Body of pancreas (tissue), 4 donors: Measurements from ENCODE around the gene ADAM33.

Experiments
- POLR2A ChIP-seq, 3 donors: fragments of 450-650 bp; IDR thresholded peaks; one replicate each; pipeline ENCODE4 v1.6.1; 2016; ENCODE audit warnings: antibody characterized with exemption in 3 of 3, mild to moderate bottlenecking in 2 of 3
- TF ChIP-seq, protein P1 (sequence below), 7 experiments: fragments of 450-650 bp in 4 of 7; fragments of 200-600 bp in 3 of 7; sonication (generic) in 3 of 7; IDR thresholded peaks; one replicate each; pipeline ENCODE4 v1.5.1; 2016 to 2019; ENCODE audit warnings: antibody characterized with exemption in 7 of 7

GRCh38 chr20:3672547-3673171 lies 9.2 kb downstream of the ADAM33 start:
- TF ChIP-seq, protein P1, sequence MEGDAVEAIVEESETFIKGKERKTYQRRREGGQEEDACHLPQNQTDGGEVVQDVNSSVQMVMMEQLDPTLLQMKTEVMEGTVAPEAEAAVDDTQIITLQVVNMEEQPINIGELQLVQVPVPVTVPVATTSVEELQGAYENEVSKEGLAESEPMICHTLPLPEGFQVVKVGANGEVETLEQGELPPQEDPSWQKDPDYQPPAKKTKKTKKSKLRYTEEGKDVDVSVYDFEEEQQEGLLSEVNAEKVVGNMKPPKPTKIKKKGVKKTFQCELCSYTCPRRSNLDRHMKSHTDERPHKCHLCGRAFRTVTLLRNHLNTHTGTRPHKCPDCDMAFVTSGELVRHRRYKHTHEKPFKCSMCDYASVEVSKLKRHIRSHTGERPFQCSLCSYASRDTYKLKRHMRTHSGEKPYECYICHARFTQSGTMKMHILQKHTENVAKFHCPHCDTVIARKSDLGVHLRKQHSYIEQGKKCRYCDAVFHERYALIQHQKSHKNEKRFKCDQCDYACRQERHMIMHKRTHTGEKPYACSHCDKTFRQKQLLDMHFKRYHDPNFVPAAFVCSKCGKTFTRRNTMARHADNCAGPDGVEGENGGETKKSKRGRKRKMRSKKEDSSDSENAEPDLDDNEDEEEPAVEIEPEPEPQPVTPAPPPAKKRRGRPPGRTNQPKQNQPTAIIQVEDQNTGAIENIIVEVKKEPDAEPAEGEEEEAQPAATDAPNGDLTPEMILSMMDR (IDR thresholded peaks at IDR 0.05), result no peak
- TF ChIP-seq POLR2A (IDR thresholded peaks at IDR 0.05), result no peak
